Testis (tissue), 3 donors: ENCODE results near the gene NBAS. TPM values are rescaled to one million over a fixed set of nuclear protein-coding genes. Genes with fewer than 3 reads are reported as not detected.

Experiments used
- DNase-seq: peaks from one replicate; pipeline ENCODE4 v3.0.0-alpha.2; 2019
- H3K27ac ChIP-seq, 2 donors: fragments of 200-600 bp; sonication (generic); one replicate each; pipeline ENCODE4 v1.5.1; 2019
- H3K27me3 ChIP-seq: fragments of 200-600 bp; sonication (generic); one replicate; pipeline ENCODE4 v1.5.1; 2019
- H3K36me3 ChIP-seq: fragments of 200-600 bp; sonication (generic); one replicate; pipeline ENCODE4 v1.5.1; 2017; ENCODE audit warnings: low read depth; ENCODE audit errors: missing control alignments
- H3K4me1 ChIP-seq: fragments of 200-600 bp; sonication (generic); one replicate; pipeline ENCODE4 v1.5.1; 2019
- H3K4me3 ChIP-seq, 2 donors: fragments of 200-600 bp; sonication (generic); one replicate each; pipeline ENCODE4 v1.5.1; 2017 to 2019
- H3K9me3 ChIP-seq: fragments of 200-600 bp; sonication (generic); one replicate; pipeline ENCODE4 v1.5.1; 2017
- CTCF ChIP-seq, 3 experiments: fragments of 450-650 bp in 2 of 3; fragments of 200-600 bp in 1 of 3; sonication (generic) in 1 of 3; IDR thresholded peaks; one replicate each; pipeline ENCODE4 v1.5.1; 2016 to 2019; ENCODE audit warnings: antibody characterized with exemption in 3 of 3, mild to moderate bottlenecking in 2 of 3, moderate library complexity in 1 of 3
- POLR2A ChIP-seq: fragments of 450-650 bp; IDR thresholded peaks from one replicate; pipeline ENCODE4 v1.6.1; 2017; ENCODE audit warnings: antibody characterized with exemption, mild to moderate bottlenecking, moderate library complexity
- WGBS, 2 donors: methylation state at CpG; one replicate each; pipeline ENCODE4 v1.1.5; 2018; 5-methylcytosine and 5-hydroxymethylcytosine counted together
- intact Hi-C: fragments of 100-400 bp; cut with DNase I; formaldehyde crosslinking; loops from one replicate; pipeline ENCODE4 v1.15.1; 2023; ENCODE audit warnings: low total_unique reads
- polyA plus RNA-seq: library from polyadenylated mRNA; stranded (reverse); fragments of 350-450 nt; fragmentation: Illumina TruSeq; extraction: RNeasy Lipid Tissue Mini Kit (QIAGEN cat#74804); gene quantifications from one replicate; pipeline ENCODE4 v1.2.3, GENCODE V29; 2014; ENCODE audit warnings: low read depth, low replicate concordance; ENCODE audit not compliant: insufficient read depth
- total RNA-seq, 2 donors: library from RNA; depleted of rRNA; stranded (reverse); fragments of >200 nt; gene quantifications; one replicate each; pipeline ENCODE4 v1.2.3, GENCODE V29; 2016

The NBAS gene
- total and polyA plus RNA-seq, 3 donors from 2014 or later = 75.8 to 84.2 (median 79.7) TPM

- no peak for DNase-seq
- 58 to 62% methylated on average over 3 of the region's 3 CpGs for WGBS, 2 donors
- H3K4me3 ChIP-seq = no peak overlapping the region
- TF ChIP-seq CTCF (IDR thresholded peaks at IDR 0.05) (no peak), POLR2A (no peak)
- H3K4me1 ChIP-seq = peaks cover 17% of the 10 kb centered on the region
- H3K36me3 ChIP-seq = no peaks in the 10 kb centered on the region
- H3K9me3 ChIP-seq = no peaks in the 10 kb centered on the region
- intact Hi-C loops = no loop called here
- H3K27ac ChIP-seq = no peak overlapping the region
- no peaks in the 10 kb centered on the region for H3K27me3 ChIP-seq
These were observed 32.2 kb upstream of the NBAS start for GRCh38 chr2:15593327-15593705.

GRCh38 chr2:15591692-15592463 is 30.7 kb upstream of the NBAS start, which contains the start of gene DDX1:
TSS of gene DDX1 (plus strand) at chr2:15591868. CDS start at chr2:15591934, 66 bp downstream.
- H3K27me3 ChIP-seq = no peaks in the 10 kb centered on the region
- peak; percentile 86 for DNase-seq
- intact Hi-C loops = no loop called here
- no peaks in the 10 kb centered on the region for H3K9me3 ChIP-seq
- no peaks in the 10 kb centered on the region for H3K36me3 ChIP-seq
- peaks cover 17% of the 10 kb centered on the region for H3K4me1 ChIP-seq
- peak within 1 kb of the TSS; percentile 79 to 93 for H3K4me3 ChIP-seq
- TF ChIP-seq CTCF (IDR thresholded peaks at IDR 0.05) (peak in 1 of 3 experiments; percentile 14), POLR2A (no peak)
- H3K27ac ChIP-seq = peak within 1 kb of the TSS; percentile 89 to 93
- WGBS, 2 donors = 0% methylated on average over 13 to 68 of the region's 68 CpGs

- H3K9me3 ChIP-seq = no peaks in the 10 kb centered on the region
- peak overlapping the region; percentile 79 to 93 for H3K4me3 ChIP-seq
- TF ChIP-seq POLR2A (no peak), CTCF (IDR thresholded peaks at IDR 0.05) (no peak)
- no peaks in the 10 kb centered on the region for H3K36me3 ChIP-seq
- intact Hi-C loops = no loop called here
- H3K27ac ChIP-seq = peak overlapping the region; percentile 89 to 93
- DNase-seq = no peak
- 7 to 14% methylated on average over 4 to 7 of the region's 7 CpGs for WGBS, 2 donors
- H3K27me3 ChIP-seq = no peaks in the 10 kb centered on the region
- peaks cover 17% of the 10 kb centered on the region for H3K4me1 ChIP-seq
These were observed 30.2 kb upstream of the NBAS start for GRCh38 chr2:15591373-15591691.

- TF ChIP-seq POLR2A (no peak), CTCF (IDR thresholded peaks at IDR 0.05) (peak; percentile 41 to 50 (median 47))
- Histone ChIP-seq H3K27ac (no peak overlapping the region), H3K4me1 (peaks cover 7% of the 10 kb centered on the region), H3K36me3 (no peaks in the 10 kb centered on the region), H3K9me3 (no peaks in the 10 kb centered on the region), H3K4me3 (no peak overlapping the region), H3K27me3 (no peaks in the 10 kb centered on the region)
- 48 to 52% methylated on average over 4 of the region's 4 CpGs for WGBS, 2 donors
- intact Hi-C loops = no loop called here
- DNase-seq = peak; percentile 77
These were observed 27.3 kb upstream of the NBAS start for GRCh38 chr2:15588329-15588919.
